KMS-11 (cell line): ENCODE measurements around the gene WNT8A.
"Not testable (repeated sequence)": the region's sequence is repeated elsewhere in the genome, so short reads cannot be mapped to it uniquely, and the experiment has no call there.

Experiments
- H2AFZ ChIP-seq: fragments of 200-600 bp; sonication (generic); 2 replicates; pipeline ENCODE4 v1.6.1; 2016; ENCODE audit warnings: antibody characterized with exemption, mixed run types, low read depth
- H3K27ac ChIP-seq: fragments of 200-600 bp; sonication (generic); 2 replicates; pipeline ENCODE4 v1.6.1; 2016; ENCODE audit warnings: mild to moderate bottlenecking, mixed run types
- H3K27me3 ChIP-seq: fragments of 200-600 bp; sonication (generic); 2 replicates; pipeline ENCODE4 v1.6.1; 2017; ENCODE audit warnings: mild to moderate bottlenecking, low read depth, mixed run types, moderate library complexity; ENCODE audit not compliant: insufficient read depth
- H3K36me3 ChIP-seq: fragments of 200-600 bp; sonication (generic); 2 replicates; pipeline ENCODE4 v1.6.1; 2017; ENCODE audit warnings: mild to moderate bottlenecking, mixed run types; ENCODE audit not compliant: insufficient read depth
- H3K4me1 ChIP-seq: fragments of 200-600 bp; sonication (generic); 2 replicates; pipeline ENCODE4 v1.6.1; 2016; ENCODE audit warnings: mild to moderate bottlenecking, low read depth, mixed run types; ENCODE audit not compliant: poor library complexity, severe bottlenecking
- H3K4me2 ChIP-seq: fragments of 200-600 bp; sonication (generic); 2 replicates; pipeline ENCODE4 v1.7.0; 2016; ENCODE audit warnings: mild to moderate bottlenecking, mixed run types
- H3K4me3 ChIP-seq: fragments of 200-600 bp; sonication (generic); IDR thresholded peaks from 2 replicates; pipeline ENCODE4 v1.6.1; 2017; ENCODE audit warnings: low read depth, low read length, mixed read lengths; ENCODE audit not compliant: insufficient read depth
- H3K79me2 ChIP-seq: fragments of 200-600 bp; sonication (generic); 2 replicates; pipeline ENCODE4 v1.6.1; 2016; ENCODE audit warnings: low read depth, mixed run types; ENCODE audit not compliant: insufficient read depth
- H3K9ac ChIP-seq: fragments of 200-600 bp; sonication (generic); 2 replicates; pipeline ENCODE4 v1.6.1; 2016; ENCODE audit warnings: mild to moderate bottlenecking, mixed run types
- H4K20me1 ChIP-seq: fragments of 200-600 bp; sonication (generic); 2 replicates; pipeline ENCODE4 v1.6.1; 2016; ENCODE audit warnings: mild to moderate bottlenecking, mixed run types; ENCODE audit not compliant: insufficient read depth
- CTCF ChIP-seq: fragments of 200-600 bp; sonication (generic); conservative IDR thresholded peaks from 2 replicates; pipeline ENCODE4 v1.6.1; 2017; ENCODE audit warnings: low read depth, mild to moderate bottlenecking, antibody characterized with exemption, low read length, moderate library complexity, mixed read lengths

The WNT8A gene

GRCh38 chr5:138067945-138068344 is 15.9 kb upstream of the WNT8A start:
- no peaks in the 10 kb centered on the region for H4K20me1 ChIP-seq
- no peak overlapping the region for H2AFZ ChIP-seq
- no peak overlapping the region for H3K4me3 ChIP-seq
- no peaks in the 10 kb centered on the region for H3K36me3 ChIP-seq
- H3K4me2 ChIP-seq: no peak overlapping the region
- no peak overlapping the region for H3K9ac ChIP-seq
- H3K4me1 ChIP-seq: no peaks in the 10 kb centered on the region
- no peak for TF ChIP-seq CTCF
- no peaks in the 10 kb centered on the region for H3K27me3 ChIP-seq
- no peaks in the 10 kb centered on the region for H3K79me2 ChIP-seq
- no peak overlapping the region for H3K27ac ChIP-seq

- Histone ChIP-seq H3K27me3 (no peaks in the 10 kb centered on the region), H3K27ac (no peak overlapping the region), H3K4me1 (no peaks in the 10 kb centered on the region), H3K9ac (no peak overlapping the region), H2AFZ (no peak overlapping the region), H4K20me1 (no peaks in the 10 kb centered on the region), H3K4me2 (no peak overlapping the region), H3K36me3 (no peaks in the 10 kb centered on the region), H3K79me2 (no peaks in the 10 kb centered on the region), H3K4me3 (no peak overlapping the region)
- peak; percentile 71 for TF ChIP-seq CTCF
Observed at GRCh38 chr5:138068742-138069600, 14.9 kb upstream of the WNT8A start.

- H3K9ac ChIP-seq, H3K4me2 ChIP-seq, H3K27me3 ChIP-seq, H3K4me1 ChIP-seq, H3K79me2 ChIP-seq, H4K20me1 ChIP-seq, H3K27ac ChIP-seq, H3K4me3 ChIP-seq, H2AFZ ChIP-seq, H3K36me3 ChIP-seq: not testable (repeated sequence)
Observed at GRCh38 chr5:138070026-138070425, 13.8 kb upstream of the WNT8A start.

GRCh38 chr5:138077064-138077696 is 6.7 kb upstream of the WNT8A start:
- no peaks in the 10 kb centered on the region for H3K36me3 ChIP-seq
- H3K27ac ChIP-seq: no peak overlapping the region
- H3K4me2 ChIP-seq: no peak overlapping the region
- peaks cover 7% of the 10 kb centered on the region for H3K4me1 ChIP-seq
- H3K9ac ChIP-seq: no peak overlapping the region
- H3K79me2 ChIP-seq: no peaks in the 10 kb centered on the region
- no peaks in the 10 kb centered on the region for H4K20me1 ChIP-seq
- TF ChIP-seq CTCF: peak; percentile 84
- no peak overlapping the region for H2AFZ ChIP-seq
- no peak overlapping the region for H3K4me3 ChIP-seq
- no peaks in the 10 kb centered on the region for H3K27me3 ChIP-seq
